ENCODE measurements around the gene PCED1B. TPM values are rescaled to one million over a fixed set of nuclear protein-coding genes. Genes with fewer than 3 reads are reported as not detected.

PCED1B gene
- total RNA-seq, 1 donor from 2014 or later: 1.0 TPM

DNA sequence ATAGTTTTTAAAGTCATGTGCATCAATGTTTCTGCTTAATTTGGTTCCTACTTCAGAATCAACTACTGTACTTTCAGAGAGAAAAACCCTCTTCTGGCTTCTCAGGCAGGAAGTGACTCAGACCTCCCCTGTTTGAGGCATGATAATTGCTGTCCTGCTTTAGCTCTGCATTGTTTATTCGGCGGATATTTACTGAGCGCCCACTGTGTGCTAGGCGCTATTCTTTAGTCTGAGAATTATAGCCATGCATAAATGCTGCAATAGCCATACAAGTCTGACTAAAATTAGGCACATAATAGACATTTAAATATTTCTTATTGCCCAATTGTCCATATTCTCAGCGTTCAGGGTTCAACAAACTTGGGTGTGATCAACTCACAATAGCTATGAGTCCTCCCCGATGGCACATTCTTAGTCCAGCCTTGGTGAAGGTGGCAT, 6.4 kb downstream of the PCED1B start:
- H3K9ac ChIP-seq (ENCODE audit: low read depth in 1 of 3, low read length in 3 of 3): no peak overlapping the region
- peaks cover 0 to 3% (median 0%) of the 10 kb centered on the region in 3 donors for H3K9me3 ChIP-seq (ENCODE audit: control insufficient read depth in 3 of 3, low read length in 3 of 3)
- H3K4me3 ChIP-seq (ENCODE audit: low read length in 3 of 3): no peak overlapping the region
- H3K27me3 ChIP-seq (ENCODE audit: control insufficient read depth in 3 of 3, insufficient read depth in 3 of 3, low read length in 3 of 3): no peaks in the 10 kb centered on the region
- H3K27ac ChIP-seq (ENCODE audit: low read depth, low read length): no peak overlapping the region
- H3K4me1 ChIP-seq (ENCODE audit: control insufficient read depth in 3 of 3, insufficient read depth in 3 of 3, low read length in 3 of 3): peaks cover 3 to 6% (median 4%) of the 10 kb centered on the region in 3 donors
- no peaks in the 10 kb centered on the region for H3K36me3 ChIP-seq (ENCODE audit: control insufficient read depth in 3 of 3, insufficient read depth in 3 of 3, low read length in 3 of 3)

DNA sequence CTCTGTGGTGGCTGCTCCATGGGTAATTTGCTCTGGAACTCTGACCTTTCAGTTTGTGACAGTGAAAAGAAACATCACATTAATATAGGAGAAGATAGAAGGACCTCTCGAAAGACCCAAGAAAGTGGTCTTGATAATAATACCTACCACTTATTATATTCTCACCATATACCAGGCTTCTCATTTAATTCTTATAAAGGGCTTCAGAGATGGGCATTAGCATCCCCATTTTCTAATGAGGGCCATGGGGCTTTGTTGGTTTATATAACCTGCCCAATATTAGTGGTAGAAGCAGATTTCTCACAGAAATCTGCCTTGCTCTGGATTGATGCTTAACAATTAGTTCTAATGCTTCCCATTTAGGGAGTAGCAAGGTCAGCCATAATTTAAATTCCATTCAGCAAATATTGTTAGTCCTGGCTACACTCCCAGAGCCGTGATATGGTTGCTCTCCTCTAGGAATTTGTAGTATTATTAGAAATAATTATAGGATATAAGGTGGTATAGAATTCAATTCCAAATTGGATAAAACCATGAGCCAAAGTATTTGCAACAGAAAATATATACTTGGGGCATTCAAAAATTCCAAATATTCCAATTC, 7.8 kb downstream of the PCED1B start:
- H3K9ac ChIP-seq (ENCODE audit: low read depth in 1 of 3, low read length in 3 of 3): no peak overlapping the region
- peaks cover 0 to 5% (median 3%) of the 10 kb centered on the region in 3 donors for H3K4me1 ChIP-seq (ENCODE audit: control insufficient read depth in 3 of 3, insufficient read depth in 3 of 3, low read length in 3 of 3)
- no peak overlapping the region for H3K27ac ChIP-seq (ENCODE audit: low read depth, low read length)

DNA sequence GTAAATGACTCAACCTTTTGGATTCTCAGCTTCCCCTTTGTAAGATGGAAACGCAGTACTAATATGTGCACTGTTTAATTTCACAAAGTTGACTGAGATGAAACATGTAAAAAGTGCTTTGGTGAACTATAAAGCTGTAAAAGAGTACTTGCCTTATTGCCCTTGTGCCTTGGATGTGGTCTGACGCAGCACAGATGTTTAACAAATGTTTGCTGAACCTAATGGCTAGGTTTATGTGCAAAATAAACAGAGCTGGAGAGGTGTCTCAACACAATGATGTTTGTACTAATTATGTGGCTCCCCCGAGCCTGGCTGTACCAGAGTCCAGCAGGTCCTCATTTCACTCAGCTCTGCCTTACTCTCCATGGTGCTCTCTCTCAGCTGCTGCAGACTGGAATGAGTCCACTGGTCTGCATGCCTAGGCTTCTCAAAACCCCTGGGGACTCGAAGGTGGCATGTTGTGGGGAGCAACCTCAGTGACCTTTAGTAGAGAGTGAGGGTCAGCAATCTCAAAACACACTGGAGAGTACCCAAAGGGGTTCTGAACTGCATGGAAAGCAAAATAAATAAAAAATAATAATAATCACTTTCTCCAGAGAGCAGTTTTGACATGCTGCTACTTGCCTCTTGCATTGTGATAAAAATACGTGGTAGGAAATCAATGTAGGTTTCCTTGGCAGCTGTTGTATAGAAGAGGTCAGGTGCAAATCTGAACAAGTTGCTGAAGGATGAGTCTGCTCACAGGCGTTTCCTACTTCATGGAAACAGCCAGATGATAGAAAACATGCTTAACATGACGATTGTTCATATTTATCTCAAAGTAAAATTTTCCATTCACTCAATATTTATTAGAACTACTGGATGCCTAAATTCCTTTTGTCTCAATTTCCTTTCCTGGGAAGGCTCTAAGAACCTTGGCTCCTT, 8.9 kb downstream of the PCED1B start:
- Histone ChIP-seq H3K9ac (ENCODE audit: low read depth in 1 of 3, low read length in 3 of 3) (no peak overlapping the region), H3K27ac (ENCODE audit: low read depth, low read length) (no peak overlapping the region), H3K4me3 (ENCODE audit: low read length in 3 of 3) (no peak overlapping the region)

More for the DNA sequence above, 7.8 kb downstream of the PCED1B start:
- Histone ChIP-seq H3K36me3 (ENCODE audit: control insufficient read depth in 3 of 3, insufficient read depth in 3 of 3, low read length in 3 of 3) (no peaks in the 10 kb centered on the region), H3K27me3 (ENCODE audit: control insufficient read depth in 3 of 3, insufficient read depth in 3 of 3, low read length in 3 of 3) (no peaks in the 10 kb centered on the region), H3K9me3 (ENCODE audit: control insufficient read depth in 3 of 3, low read length in 3 of 3) (peaks cover 0 to 3% (median 0%) of the 10 kb centered on the region in 3 donors), H3K4me3 (ENCODE audit: low read length in 3 of 3) (no peak overlapping the region)

DNA sequence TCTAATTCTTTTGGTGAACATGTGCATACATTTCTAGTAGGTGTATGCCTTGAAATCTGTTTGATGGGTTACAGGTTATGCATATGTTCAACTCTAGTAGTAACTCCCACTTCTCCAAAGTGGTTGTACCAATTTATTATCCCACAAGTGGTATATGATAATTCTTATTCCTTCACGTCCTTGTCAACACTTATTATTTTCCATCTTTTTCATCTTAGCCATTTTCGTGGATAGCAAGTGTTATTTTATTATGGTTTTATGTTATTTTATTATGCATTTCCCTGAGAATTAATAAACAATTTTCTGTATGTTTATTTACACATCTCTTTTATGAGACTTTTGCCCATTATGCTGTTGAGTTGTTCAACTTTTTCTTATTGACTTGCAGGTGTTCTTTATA, 11.6 kb downstream of the PCED1B start:
- H3K4me1 ChIP-seq (ENCODE audit: control insufficient read depth in 3 of 3, insufficient read depth in 3 of 3, low read length in 3 of 3): no peaks in the 10 kb centered on the region
- H3K27ac ChIP-seq (ENCODE audit: low read depth, low read length): no peak overlapping the region
- H3K27me3 ChIP-seq (ENCODE audit: control insufficient read depth in 3 of 3, insufficient read depth in 3 of 3, low read length in 3 of 3): no peaks in the 10 kb centered on the region
- no peaks in the 10 kb centered on the region for H3K36me3 ChIP-seq (ENCODE audit: control insufficient read depth in 3 of 3, insufficient read depth in 3 of 3, low read length in 3 of 3)
- H3K9ac ChIP-seq (ENCODE audit: low read depth in 1 of 3, low read length in 3 of 3): no peak overlapping the region
- peaks cover 0 to 3% (median 0%) of the 10 kb centered on the region in 3 donors for H3K9me3 ChIP-seq (ENCODE audit: control insufficient read depth in 3 of 3, low read length in 3 of 3)
- no peak overlapping the region for H3K4me3 ChIP-seq (ENCODE audit: low read length in 3 of 3)

More for the DNA sequence above, 8.9 kb downstream of the PCED1B start:
- Histone ChIP-seq H3K27me3 (ENCODE audit: control insufficient read depth in 3 of 3, insufficient read depth in 3 of 3, low read length in 3 of 3) (no peaks in the 10 kb centered on the region), H3K9me3 (ENCODE audit: control insufficient read depth in 3 of 3, low read length in 3 of 3) (peaks cover 0 to 3% (median 0%) of the 10 kb centered on the region in 3 donors), H3K4me1 (ENCODE audit: control insufficient read depth in 3 of 3, insufficient read depth in 3 of 3, low read length in 3 of 3) (peaks cover 0 to 2% (median 0%) of the 10 kb centered on the region in 3 donors), H3K36me3 (ENCODE audit: control insufficient read depth in 3 of 3, insufficient read depth in 3 of 3, low read length in 3 of 3) (no peaks in the 10 kb centered on the region)

DNA sequence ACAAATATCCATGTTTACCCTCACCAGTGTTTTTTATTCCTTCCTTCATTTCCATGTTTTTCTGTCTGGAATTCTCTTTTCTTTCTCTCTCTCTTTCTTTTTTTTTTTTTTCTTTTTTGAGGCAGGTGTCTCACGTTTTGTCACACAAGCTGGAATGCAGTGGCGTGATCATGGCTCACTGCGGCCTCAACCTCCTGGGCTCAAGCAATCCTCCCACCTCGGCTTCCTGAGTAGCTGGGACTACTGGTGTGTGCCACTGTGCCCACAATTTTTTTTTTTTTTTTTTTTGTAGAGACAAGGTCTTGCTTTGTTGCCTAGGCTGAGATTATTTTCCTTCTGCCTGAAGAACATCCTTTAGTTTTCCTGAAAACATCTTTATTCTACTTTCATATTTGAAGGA, 15.4 kb downstream of the PCED1B start:
- Histone ChIP-seq H3K27ac (ENCODE audit: low read depth, low read length) (no peak overlapping the region), H3K36me3 (ENCODE audit: control insufficient read depth in 3 of 3, insufficient read depth in 3 of 3, low read length in 3 of 3) (no peaks in the 10 kb centered on the region)

DNA sequence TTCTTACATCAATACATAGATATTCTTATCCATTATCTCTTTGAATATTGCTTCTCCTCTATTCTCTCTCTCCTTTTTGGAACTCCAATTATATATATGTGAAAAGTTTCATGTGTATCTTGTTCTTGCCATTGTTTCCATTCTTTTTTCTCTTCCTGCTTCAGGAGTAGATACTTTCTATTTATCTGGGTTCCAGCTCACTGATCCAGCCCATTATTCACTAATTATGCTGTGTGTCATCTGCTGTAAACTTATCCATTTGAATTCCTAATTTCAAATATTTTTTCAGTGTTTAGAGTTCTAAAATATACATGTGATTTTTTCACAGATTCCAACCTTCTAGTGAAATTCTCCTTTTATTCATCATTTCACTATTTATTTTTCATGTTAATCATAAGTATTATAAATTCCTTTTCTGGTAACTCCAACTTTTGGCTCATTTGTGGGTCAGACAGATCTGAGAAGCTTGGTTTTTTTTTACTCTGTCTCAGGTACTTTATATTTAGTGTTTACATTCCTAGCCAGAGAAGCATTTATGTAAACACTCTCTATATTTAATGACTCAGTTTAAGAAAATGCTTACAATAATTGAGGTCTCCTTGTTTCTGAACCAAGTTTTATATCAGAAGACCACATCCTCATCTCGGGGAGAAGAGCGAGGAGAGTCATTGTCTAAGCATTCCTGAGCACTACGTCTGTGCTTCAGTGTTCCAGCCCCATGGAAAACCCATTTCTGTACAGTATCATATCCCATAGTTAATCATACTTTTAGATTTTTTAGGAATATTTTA, 16.2 kb downstream of the PCED1B start:
- no peak overlapping the region for H3K9ac ChIP-seq (ENCODE audit: low read depth in 1 of 3, low read length in 3 of 3)
- no peak overlapping the region for H3K27ac ChIP-seq (ENCODE audit: low read depth, low read length)
- H3K9me3 ChIP-seq (ENCODE audit: control insufficient read depth in 3 of 3, low read length in 3 of 3): no peaks in the 10 kb centered on the region

More for the DNA sequence above, 15.4 kb downstream of the PCED1B start:
- Histone ChIP-seq H3K9me3 (ENCODE audit: control insufficient read depth in 3 of 3, low read length in 3 of 3) (peaks cover 0 to 3% (median 0%) of the 10 kb centered on the region in 3 donors), H3K4me1 (ENCODE audit: control insufficient read depth in 3 of 3, insufficient read depth in 3 of 3, low read length in 3 of 3) (no peaks in the 10 kb centered on the region), H3K4me3 (ENCODE audit: low read length in 3 of 3) (no peak overlapping the region), H3K27me3 (ENCODE audit: control insufficient read depth in 3 of 3, insufficient read depth in 3 of 3, low read length in 3 of 3) (no peaks in the 10 kb centered on the region), H3K9ac (ENCODE audit: low read depth in 1 of 3, low read length in 3 of 3) (no peak overlapping the region)

DNA sequence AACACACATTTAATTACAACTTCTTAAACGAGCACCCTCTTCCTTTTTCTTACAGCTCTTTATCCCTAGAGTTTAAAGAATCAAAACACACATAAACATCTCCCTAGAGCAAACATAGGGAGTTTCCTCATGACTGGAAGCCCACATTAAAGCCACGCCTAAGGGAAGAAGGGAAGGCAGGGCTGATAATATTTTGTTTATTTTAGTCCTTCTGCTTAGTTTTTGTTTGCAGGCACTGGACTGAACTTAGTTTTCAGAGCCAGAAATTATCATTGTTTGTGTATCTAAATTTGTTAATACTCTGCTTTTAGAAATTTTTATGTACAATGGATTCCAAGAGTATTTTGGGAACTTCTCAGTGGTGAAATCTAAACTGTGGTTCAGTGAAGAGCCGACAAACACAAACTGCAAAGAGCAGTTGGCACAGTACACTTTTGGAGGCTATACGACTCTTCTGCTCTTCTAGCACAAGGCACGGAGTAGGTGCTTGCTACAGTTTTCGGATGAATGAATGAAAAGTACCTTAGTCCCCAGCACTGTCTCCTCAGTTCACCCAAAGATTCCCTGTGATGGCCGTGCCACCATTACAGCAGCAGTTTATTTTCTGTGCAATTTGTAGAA, 18.0 kb downstream of the PCED1B start:
- Histone ChIP-seq H3K4me3 (ENCODE audit: low read length in 3 of 3) (no peak overlapping the region), H3K27me3 (ENCODE audit: control insufficient read depth in 3 of 3, insufficient read depth in 3 of 3, low read length in 3 of 3) (no peaks in the 10 kb centered on the region), H3K27ac (ENCODE audit: low read depth, low read length) (no peak overlapping the region), H3K36me3 (ENCODE audit: control insufficient read depth in 3 of 3, insufficient read depth in 3 of 3, low read length in 3 of 3) (no peaks in the 10 kb centered on the region), H3K9ac (ENCODE audit: low read depth in 1 of 3, low read length in 3 of 3) (no peak overlapping the region), H3K9me3 (ENCODE audit: control insufficient read depth in 3 of 3, low read length in 3 of 3) (no peaks in the 10 kb centered on the region), H3K4me1 (ENCODE audit: control insufficient read depth in 3 of 3, insufficient read depth in 3 of 3, low read length in 3 of 3) (no peaks in the 10 kb centered on the region)

More for the DNA sequence above, 16.2 kb downstream of the PCED1B start:
- Histone ChIP-seq H3K36me3 (ENCODE audit: control insufficient read depth in 3 of 3, insufficient read depth in 3 of 3, low read length in 3 of 3) (no peaks in the 10 kb centered on the region), H3K27me3 (ENCODE audit: control insufficient read depth in 3 of 3, insufficient read depth in 3 of 3, low read length in 3 of 3) (no peaks in the 10 kb centered on the region), H3K4me1 (ENCODE audit: control insufficient read depth in 3 of 3, insufficient read depth in 3 of 3, low read length in 3 of 3) (no peaks in the 10 kb centered on the region), H3K4me3 (ENCODE audit: low read length in 3 of 3) (no peak overlapping the region)

DNA sequence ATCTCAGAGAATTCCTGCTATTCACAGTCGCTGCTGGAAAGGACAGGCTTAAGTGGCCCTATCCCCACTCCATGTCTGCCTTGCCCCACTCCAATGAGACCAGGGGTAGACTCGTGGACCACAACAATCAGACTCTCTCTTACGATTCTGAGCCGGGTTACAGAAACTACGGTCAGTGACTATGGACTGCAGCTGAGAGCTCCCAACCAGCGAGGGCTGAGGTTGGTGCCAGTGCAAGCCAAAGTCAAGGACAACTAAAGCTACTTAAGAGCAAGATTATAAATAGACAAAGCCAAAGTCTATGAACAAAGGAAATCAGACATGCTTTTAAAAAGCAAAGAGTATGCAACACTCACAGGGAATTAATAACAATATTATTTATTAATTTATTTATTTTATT, 18.7 kb downstream of the PCED1B start:
- Histone ChIP-seq H3K4me1 (ENCODE audit: control insufficient read depth in 3 of 3, insufficient read depth in 3 of 3, low read length in 3 of 3) (no peaks in the 10 kb centered on the region), H3K9ac (ENCODE audit: low read depth in 1 of 3, low read length in 3 of 3) (no peak overlapping the region), H3K36me3 (ENCODE audit: control insufficient read depth in 3 of 3, insufficient read depth in 3 of 3, low read length in 3 of 3) (no peaks in the 10 kb centered on the region), H3K27me3 (ENCODE audit: control insufficient read depth in 3 of 3, insufficient read depth in 3 of 3, low read length in 3 of 3) (no peaks in the 10 kb centered on the region), H3K4me3 (ENCODE audit: low read length in 3 of 3) (no peak overlapping the region), H3K9me3 (ENCODE audit: control insufficient read depth in 3 of 3, low read length in 3 of 3) (no peaks in the 10 kb centered on the region), H3K27ac (ENCODE audit: low read depth, low read length) (no peak overlapping the region)

DNA sequence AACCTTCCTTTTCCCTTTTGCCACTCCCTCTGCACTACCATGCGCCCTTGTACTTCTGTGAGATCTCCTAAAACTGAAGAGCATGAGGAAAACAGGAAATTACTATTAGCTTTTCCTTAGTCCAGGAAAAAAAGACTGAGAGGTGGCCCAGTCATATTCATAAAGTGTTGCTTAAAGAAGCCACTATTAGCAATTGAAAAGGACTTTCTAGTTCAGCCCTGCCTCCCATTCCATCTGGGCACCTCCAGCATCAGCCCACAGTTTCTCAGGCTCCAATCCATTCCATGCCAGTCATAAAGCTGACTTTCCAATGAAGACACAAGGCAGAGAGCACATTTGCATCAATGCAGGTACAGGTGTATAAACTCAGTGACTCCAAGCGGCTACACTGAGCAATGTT, 20.2 kb downstream of the PCED1B start:
- no peak overlapping the region for H3K27ac ChIP-seq (ENCODE audit: low read depth, low read length)
- no peaks in the 10 kb centered on the region for H3K36me3 ChIP-seq (ENCODE audit: control insufficient read depth in 3 of 3, insufficient read depth in 3 of 3, low read length in 3 of 3)
- no peaks in the 10 kb centered on the region for H3K4me1 ChIP-seq (ENCODE audit: control insufficient read depth in 3 of 3, insufficient read depth in 3 of 3, low read length in 3 of 3)

More for the DNA sequence above, 20.2 kb downstream of the PCED1B start:
- no peak overlapping the region for H3K9ac ChIP-seq (ENCODE audit: low read depth in 1 of 3, low read length in 3 of 3)
- H3K9me3 ChIP-seq (ENCODE audit: control insufficient read depth in 3 of 3, low read length in 3 of 3): no peaks in the 10 kb centered on the region
- H3K27me3 ChIP-seq (ENCODE audit: control insufficient read depth in 3 of 3, insufficient read depth in 3 of 3, low read length in 3 of 3): no peaks in the 10 kb centered on the region
- no peak overlapping the region for H3K4me3 ChIP-seq (ENCODE audit: low read length in 3 of 3)

Data from skeletal muscle tissue (tissue), 4 donors.